ENCODE measurements around the gene CLNS1A.

CLNS1A gene, protein sequence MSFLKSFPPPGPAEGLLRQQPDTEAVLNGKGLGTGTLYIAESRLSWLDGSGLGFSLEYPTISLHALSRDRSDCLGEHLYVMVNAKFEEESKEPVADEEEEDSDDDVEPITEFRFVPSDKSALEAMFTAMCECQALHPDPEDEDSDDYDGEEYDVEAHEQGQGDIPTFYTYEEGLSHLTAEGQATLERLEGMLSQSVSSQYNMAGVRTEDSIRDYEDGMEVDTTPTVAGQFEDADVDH

DNA sequence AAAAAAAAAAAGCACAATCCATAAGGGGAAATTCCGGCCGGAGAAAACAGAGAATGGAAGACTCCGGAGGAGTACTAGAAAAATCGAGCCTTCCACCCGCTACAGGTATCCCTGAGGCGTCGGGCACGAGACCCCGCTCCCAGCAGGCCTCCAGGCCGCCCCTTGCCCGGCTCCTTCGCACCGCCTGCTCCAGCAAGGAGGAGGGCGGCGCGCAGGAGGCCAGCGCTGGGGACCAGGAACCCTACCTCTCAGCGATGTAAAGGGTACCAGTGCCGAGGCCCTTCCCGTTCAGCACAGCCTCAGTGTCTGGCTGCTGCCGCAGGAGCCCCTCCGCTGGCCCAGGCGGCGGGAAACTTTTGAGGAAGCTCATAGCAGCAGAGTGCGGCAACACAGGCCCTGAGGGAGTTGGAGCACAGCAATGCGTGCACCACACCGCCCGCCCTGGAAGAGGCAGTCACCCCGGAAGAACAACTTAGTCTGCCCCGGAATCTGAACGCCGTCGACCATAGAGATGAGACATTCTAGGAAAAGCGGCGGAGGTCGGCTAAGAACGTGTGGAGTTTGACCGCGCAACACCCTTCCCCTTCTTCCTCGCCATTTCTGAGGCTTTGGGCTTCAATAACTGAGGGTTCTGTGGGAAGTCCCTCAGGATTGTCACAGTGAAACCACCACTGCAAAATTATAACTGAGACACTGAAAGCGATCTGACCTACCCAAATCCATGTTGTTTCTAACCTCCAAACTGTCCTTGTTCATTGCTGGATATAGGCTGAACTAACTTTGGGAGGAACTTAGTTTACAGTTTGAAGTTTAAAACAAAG, at the start of gene CLNS1A:
Gene CLNS1A, minus strand, starts transcription at position 450 of the 821 bp plus-strand sequence. Its CDS starts 80 bp downstream, at position 370.
- DNase-seq (ENCODE audit: low read depth) = peak; percentile 90

GRCh38 chr11:77687088-77687487, 49.5 kb upstream of the CLNS1A start:
- DNase-seq (ENCODE audit: low read depth) = no peak

DNA sequence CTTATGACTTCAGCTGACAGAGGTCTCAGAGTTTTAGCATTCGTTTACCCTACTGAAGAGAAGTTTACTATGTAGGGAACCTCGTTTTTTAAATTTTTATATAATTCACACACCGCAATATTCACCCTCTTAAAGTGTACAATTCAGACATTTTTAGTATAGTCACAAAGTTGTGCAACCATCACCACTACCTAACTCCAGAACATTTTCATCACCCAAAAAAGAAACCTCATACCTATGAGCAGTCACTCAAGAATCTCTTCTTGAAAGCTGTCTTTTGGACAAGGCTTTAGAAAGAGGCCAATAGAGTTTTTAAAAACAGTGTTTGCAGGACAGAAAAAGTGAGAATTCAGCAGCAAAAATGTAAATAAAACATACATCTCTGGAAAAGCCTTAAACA, 39.5 kb upstream of the CLNS1A start:
- no peak for DNase-seq (ENCODE audit: low read depth)

DNA sequence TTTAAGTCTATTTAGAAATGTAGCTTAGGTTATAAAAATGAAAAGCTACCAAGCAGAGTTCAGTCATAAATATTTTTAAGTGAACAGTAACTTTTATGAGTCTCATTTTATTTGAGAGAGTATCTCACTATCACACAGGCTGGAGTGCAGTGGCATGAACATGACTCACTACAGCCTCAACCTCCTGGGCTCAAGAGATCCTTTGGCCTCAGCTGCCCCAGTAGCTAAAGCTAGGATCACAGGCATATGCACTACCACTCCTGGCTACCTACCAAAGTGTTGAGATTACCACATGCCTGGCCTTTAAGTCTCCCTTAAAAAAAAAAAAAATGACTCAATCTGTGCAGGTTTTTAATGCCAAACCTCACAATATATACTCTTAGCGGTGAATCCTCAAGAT, 34.7 kb upstream of the CLNS1A start:
- DNase-seq (ENCODE audit: low read depth) = peak; percentile 95

GRCh38 chr11:77669848-77670511, 32.4 kb upstream of the CLNS1A start:
- DNase-seq (ENCODE audit: low read depth) = no peak

DNA sequence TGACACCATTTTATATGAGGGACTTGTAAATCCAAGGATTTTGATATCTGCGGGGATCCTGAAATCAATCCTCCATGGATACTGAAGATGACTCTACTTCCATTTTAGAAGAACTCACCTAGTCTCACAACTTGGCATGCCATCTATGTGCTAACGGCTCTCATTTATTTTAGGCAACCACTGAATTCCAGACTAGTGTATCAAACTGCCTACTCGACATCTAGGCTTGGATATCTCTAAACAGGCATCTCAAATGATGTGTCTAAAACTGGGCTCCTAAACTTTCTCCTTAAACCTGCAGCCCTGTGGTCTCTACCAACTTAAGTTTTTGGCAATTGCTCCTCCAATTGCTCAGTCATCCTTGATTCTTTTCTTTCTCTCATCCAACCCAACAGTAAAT, 31.2 kb upstream of the CLNS1A start:
- DNase-seq (ENCODE audit: low read depth) = no peak

GRCh38 chr11:77665240-77665965, 27.8 kb upstream of the CLNS1A start:
- DNase-seq (ENCODE audit: low read depth) = no peak

DNA sequence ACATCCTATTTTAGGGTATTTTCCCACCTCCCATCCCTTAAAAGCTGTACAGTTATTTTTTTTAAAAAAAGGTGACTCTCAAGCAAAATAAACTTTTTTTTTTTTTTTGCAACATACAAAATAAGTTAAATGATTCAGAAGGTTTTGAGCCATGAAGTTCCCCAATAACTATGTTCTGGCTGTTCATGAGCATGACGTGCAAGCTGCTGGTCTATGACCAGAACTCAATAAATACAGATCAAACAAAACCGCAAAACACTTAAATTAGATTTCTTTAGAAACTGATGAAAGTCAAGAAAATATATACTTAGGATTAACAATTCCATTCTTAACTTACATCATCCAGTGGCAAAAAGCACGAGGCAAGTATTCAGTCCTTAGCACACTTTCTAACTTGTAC, 24.1 kb upstream of the CLNS1A start:
- DNase-seq (ENCODE audit: low read depth) = no peak

DNA sequence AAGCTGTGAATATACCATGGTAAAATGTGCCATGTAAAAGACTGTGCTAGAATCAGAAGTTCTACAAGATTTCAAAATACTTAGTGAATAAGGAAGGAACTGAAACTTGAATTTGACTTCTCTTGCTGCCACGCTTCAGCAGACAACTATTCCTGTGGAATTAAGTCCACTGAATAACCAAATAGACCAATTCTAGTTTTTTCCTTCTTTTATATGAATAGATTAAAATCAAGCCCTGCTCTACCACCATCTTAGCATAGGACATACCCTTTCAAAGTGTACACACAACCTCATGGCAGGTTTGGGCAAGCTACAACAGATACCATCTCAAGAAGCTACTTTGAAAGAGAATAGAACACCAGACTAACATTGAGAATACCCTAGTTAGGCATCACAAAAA, 23.4 kb upstream of the CLNS1A start:
- no peak for DNase-seq (ENCODE audit: low read depth)

- DNase-seq (ENCODE audit: low read depth) = peak; percentile 82
Observed at GRCh38 chr11:77658213-77659013, 20.8 kb upstream of the CLNS1A start.

DNA sequence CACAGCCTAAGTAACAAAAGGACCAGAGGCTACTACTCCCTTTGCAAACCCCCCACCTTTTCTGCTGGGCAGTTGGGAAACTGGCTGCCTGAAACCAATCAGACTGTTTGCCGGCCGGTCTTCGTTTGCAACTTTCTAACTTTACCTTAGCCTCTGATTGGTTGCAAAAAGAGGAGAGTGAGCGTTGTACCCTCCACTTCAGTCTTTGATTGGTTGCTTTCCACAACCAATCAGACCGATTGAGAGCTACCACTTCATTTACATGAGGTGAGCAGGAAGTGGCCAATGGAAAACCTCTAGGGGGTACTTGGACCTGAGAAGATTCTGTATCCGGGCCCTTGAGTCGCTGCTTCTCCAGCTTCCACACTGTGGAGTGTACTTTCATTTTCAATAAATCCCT, 18.8 kb upstream of the CLNS1A start:
- no peak for DNase-seq (ENCODE audit: low read depth)

GRCh38 chr11:77654770-77655434, 17.3 kb upstream of the CLNS1A start:
- no peak for DNase-seq (ENCODE audit: low read depth)

- DNase-seq (ENCODE audit: low read depth) = no peak
Observed at GRCh38 chr11:77650123-77650522, 12.5 kb upstream of the CLNS1A start.

DNA sequence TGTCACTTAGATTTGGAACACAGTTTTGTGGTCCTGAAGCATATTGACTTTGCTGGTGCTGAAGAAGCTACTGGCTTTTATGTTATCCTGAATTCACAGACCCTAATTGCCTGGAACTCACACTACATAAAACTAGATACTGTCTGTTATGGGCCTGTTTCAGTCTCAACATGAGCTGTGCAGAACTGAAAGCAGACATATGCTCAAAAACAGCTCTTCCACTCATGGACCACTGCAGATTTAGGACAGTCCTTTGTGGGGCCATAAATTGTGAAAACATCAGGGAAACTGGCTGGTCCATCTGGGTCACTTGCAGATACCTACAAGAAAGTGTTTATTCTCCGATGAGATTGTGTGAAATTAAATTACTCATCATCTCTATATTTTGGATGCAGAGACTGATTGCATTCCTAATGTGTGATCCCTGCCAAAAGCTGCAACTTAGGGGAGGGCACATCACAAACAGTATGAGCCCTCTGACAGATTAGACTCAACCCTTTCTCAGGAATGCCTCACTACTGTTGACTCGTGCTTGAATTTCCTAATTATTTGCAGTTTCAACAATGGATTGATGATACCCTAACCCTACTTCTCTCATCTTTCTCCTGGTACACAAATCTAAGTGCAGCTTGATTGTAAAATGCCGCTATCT, 10.2 kb upstream of the CLNS1A start:
- DNase-seq (ENCODE audit: low read depth) = no peak

GRCh38 chr11:77644887-77645286, 7.3 kb upstream of the CLNS1A start:
- no peak for DNase-seq (ENCODE audit: low read depth)

DNA sequence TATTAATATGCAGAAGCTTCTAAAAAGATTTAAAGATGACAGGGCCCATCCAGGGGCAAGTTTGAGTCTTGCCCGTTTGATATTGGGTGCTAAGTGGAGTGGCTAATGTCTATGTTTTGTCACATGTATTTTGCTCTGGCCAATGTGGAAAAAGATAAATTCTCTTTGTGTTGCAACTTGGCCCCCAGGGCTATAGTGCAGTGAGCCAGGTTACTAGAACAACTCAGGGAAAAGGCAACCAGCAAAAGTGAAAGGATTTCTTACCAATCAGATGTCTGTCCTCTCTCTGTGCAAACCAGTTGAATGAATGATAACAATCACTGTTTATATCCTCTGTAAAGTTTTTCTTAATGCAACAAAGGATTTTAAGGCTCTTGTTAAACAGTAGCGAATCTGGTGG, 4.6 kb upstream of the CLNS1A start:
- DNase-seq (ENCODE audit: low read depth) = no peak

GRCh38 chr11:77636731-77637344, 756 bp downstream of the CLNS1A start:
- no peak for DNase-seq (ENCODE audit: low read depth)

DNA sequence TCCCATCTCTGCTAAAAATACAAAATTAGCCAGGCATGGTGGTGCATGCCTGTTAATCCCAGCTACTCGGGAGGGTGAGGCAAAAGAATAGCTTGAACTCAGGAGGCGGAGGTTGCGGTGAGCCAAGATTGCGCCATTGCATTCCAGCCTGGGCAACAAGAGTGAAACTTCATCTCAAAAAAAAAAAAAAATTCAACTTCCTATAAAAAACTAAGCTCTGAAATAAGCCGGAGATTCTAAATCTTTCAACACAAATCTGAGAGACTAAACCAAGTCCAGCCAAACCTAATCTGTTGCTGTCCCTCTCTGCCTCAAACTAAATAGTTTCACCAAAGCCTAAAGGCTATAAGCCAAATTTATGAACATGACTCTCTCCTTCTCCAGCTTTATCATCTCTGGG, 3.7 kb downstream of the CLNS1A start:
- peak; percentile 57 for DNase-seq (ENCODE audit: low read depth)

GRCh38 chr11:77630157-77630710, 7.4 kb downstream of the CLNS1A start:
- no peak for DNase-seq (ENCODE audit: low read depth)
